SK-N-SH (cell line): ENCODE measurements around the gene ITIH5. TPM values are rescaled to one million over a fixed set of nuclear protein-coding genes. Genes with fewer than 3 reads are reported as not detected.

Experiments used
- CTCF ChIA-PET: fragments of 300-600, 350-600 bp; formaldehyde crosslinking; extraction: SDS; loops from one replicate; lab custom pipeline; 2021; lab: Yijun Ruan, JAX
- POLR2A ChIA-PET: fragments of 350-600 bp; sonication (Branson Sonifier 250); formaldehyde crosslinking; extraction: SDS; loops from one replicate; lab custom pipeline; 2020; ENCODE audit warnings: antibody characterized with exemption, inconsistent platforms; lab: Yijun Ruan, JAX
- DNase-seq: peaks from one replicate; pipeline ENCODE4 v3.0.0; 2012
- H2AFZ ChIP-seq: fragments of 200-600 bp; sonication (generic); 2 replicates; pipeline ENCODE4 v1.8.1; 2016; ENCODE audit warnings: antibody characterized with exemption, mild to moderate bottlenecking, low read depth
- H3F3A ChIP-seq: fragments of 200-600 bp; sonication (generic); replicated peaks from 2 replicates; pipeline ENCODE3; 2016; ENCODE audit warnings: antibody characterized with exemption, mild to moderate bottlenecking; ENCODE audit not compliant: insufficient read depth
- H3K27ac ChIP-seq, 2 experiments: fragments of 200-500 bp in 1 of 2; fragments of 200-600 bp in 1 of 2; sonication (Bioruptor generic) in 1 of 2; sonication (generic), shearing (Covaris generic) in 1 of 2; 2 replicates each; pipeline versions ENCODE4 v1.5.1 to v1.6.1; 2014 to 2016; ENCODE audit warnings: low read depth in 2 of 2, inconsistent platforms in 1 of 2, low read length in 1 of 2, mild to moderate bottlenecking in 1 of 2, mixed read lengths in 1 of 2
- H3K27me3 ChIP-seq: fragments of 200-600 bp; sonication (generic), shearing (Covaris generic); 2 replicates; pipeline ENCODE4 v1.6.1; 2016; ENCODE audit warnings: mixed run types; ENCODE audit not compliant: insufficient read depth
- H3K36me3 ChIP-seq, 2 experiments: fragments of 200-500 bp in 1 of 2; fragments of 200-600 bp in 1 of 2; sonication (Bioruptor generic) in 1 of 2; sonication (generic) in 1 of 2; replicated peaks in 1 of 2; 2 replicates each; pipeline versions ENCODE3 to v1.5.1; 2014 to 2016; ENCODE audit warnings: low read length in 1 of 2, mild to moderate bottlenecking in 1 of 2; ENCODE audit not compliant: insufficient read depth in 2 of 2, control insufficient read depth in 1 of 2
- H3K4me1 ChIP-seq, 2 experiments: fragments of 200-500 bp in 1 of 2; fragments of 200-600 bp in 1 of 2; sonication (Bioruptor generic) in 1 of 2; sonication (generic), shearing (Covaris generic) in 1 of 2; 2 replicates each; pipeline versions ENCODE4 v1.5.1 to v1.6.1; 2014 to 2016; ENCODE audit warnings: low read depth in 1 of 2, low read length in 1 of 2, mixed run types in 1 of 2; ENCODE audit not compliant: insufficient read depth in 2 of 2, control insufficient read depth in 1 of 2
- H3K4me2 ChIP-seq: fragments of 200-600 bp; sonication (generic), shearing (Covaris generic); 2 replicates; pipeline ENCODE4 v1.6.1; 2017; ENCODE audit warnings: mixed run types
- H3K4me3 ChIP-seq, 2 experiments: fragments of 200-500 bp in 1 of 2; fragments of 200-600 bp in 1 of 2; sonication (Bioruptor generic) in 1 of 2; sonication (generic), shearing (Covaris generic) in 1 of 2; 2 replicates each; pipeline versions ENCODE4 v1.5.1 to v1.8.1; 2014 to 2016; ENCODE audit warnings: low read depth in 2 of 2, inconsistent platforms in 1 of 2, low read length in 1 of 2, mild to moderate bottlenecking in 1 of 2, mixed read lengths in 1 of 2, moderate library complexity in 1 of 2
- H3K79me2 ChIP-seq: fragments of 200-600 bp; sonication (generic); 2 replicates; pipeline ENCODE4 v1.8.1; 2017; ENCODE audit warnings: mild to moderate bottlenecking; ENCODE audit not compliant: insufficient read depth
- H3K9ac ChIP-seq: fragments of 200-600 bp; sonication (generic); 2 replicates; pipeline ENCODE4 v1.6.1; 2017; ENCODE audit warnings: mixed run types
- H3K9me2 ChIP-seq: fragments of 200-600 bp; sonication (generic); 2 replicates; pipeline ENCODE4 v1.6.1; 2017; ENCODE audit warnings: mixed run types
- H3K9me3 ChIP-seq: fragments of 200-600 bp; sonication (generic); 2 replicates; pipeline ENCODE4 v1.6.1; 2017; ENCODE audit warnings: mixed run types, mild to moderate bottlenecking, moderate library complexity
- H4K20me1 ChIP-seq: fragments of 200-600 bp; sonication (generic); 2 replicates; pipeline ENCODE4 v1.6.1; 2017; ENCODE audit warnings: mild to moderate bottlenecking, mixed run types; ENCODE audit not compliant: insufficient read depth
- CTCF ChIP-seq: fragments of 200-600 bp; sonication (generic); IDR thresholded peaks from 2 replicates; pipeline ENCODE4 v1.6.1; 2017; ENCODE audit warnings: antibody characterized with exemption, mild to moderate bottlenecking, moderate library complexity
- ELF1 ChIP-seq: IDR thresholded peaks from 2 replicates; pipeline ENCODE4 v1.4.0; 2012
- FOSL2 ChIP-seq: IDR thresholded peaks from 2 replicates; pipeline ENCODE4 v1.4.0; 2012; ENCODE audit warnings: low read depth, mild to moderate bottlenecking, moderate library complexity, borderline replicate concordance
- FOXJ3 ChIP-seq: sonication (generic); formaldehyde crosslinking; IDR thresholded peaks from 2 replicates; pipeline ENCODE4 v1.5.1; 2020; ENCODE audit warnings: mild to moderate bottlenecking, missing genetic modification reagents
- GABPA ChIP-seq: IDR thresholded peaks from 2 replicates; pipeline ENCODE4 v1.4.0; 2012; ENCODE audit warnings: low read depth, mild to moderate bottlenecking
- GATA2 ChIP-seq: sonication (generic); formaldehyde crosslinking; IDR thresholded peaks from 2 replicates; pipeline ENCODE4 v1.5.0; 2020; ENCODE audit warnings: mild to moderate bottlenecking, missing genetic modification reagents
- JUND ChIP-seq: IDR thresholded peaks from 2 replicates; pipeline ENCODE4 v1.4.0; 2012
- MEF2A ChIP-seq: IDR thresholded peaks from 2 replicates; pipeline ENCODE4 v1.4.0; 2012; ENCODE audit warnings: low read depth, borderline replicate concordance
- MXI1 ChIP-seq: IDR thresholded peaks from 2 replicates; pipeline ENCODE4 v1.6.1; 2012; ENCODE audit warnings: mild to moderate bottlenecking, low read depth, low read length, improper control_type of control experiment
- NFIC ChIP-seq: IDR thresholded peaks from 2 replicates; pipeline ENCODE4 v1.4.0; 2012; ENCODE audit warnings: borderline replicate concordance
- POLR2AphosphoS5 ChIP-seq: IDR thresholded peaks from 2 replicates; pipeline ENCODE4 v1.6.1; 2012; ENCODE audit warnings: low read depth, low read length
- RCOR1 ChIP-seq: fragments of 150-350 bp; IDR thresholded peaks from 2 replicates; pipeline ENCODE4 v1.6.1; 2017; ENCODE audit warnings: antibody characterized with exemption, low read length
- RXRA ChIP-seq: IDR thresholded peaks from 2 replicates; pipeline ENCODE4 v1.4.0; 2012; ENCODE audit warnings: low read depth, mild to moderate bottlenecking, borderline replicate concordance
- SIN3A ChIP-seq: IDR thresholded peaks from 2 replicates; pipeline ENCODE4 v1.6.1; 2012; ENCODE audit warnings: low read depth, mild to moderate bottlenecking, low read length, moderate library complexity, borderline replicate concordance
- TCF12 ChIP-seq: IDR thresholded peaks from 2 replicates; pipeline ENCODE4 v1.4.0; 2012
- TEAD4 ChIP-seq: IDR thresholded peaks from 2 replicates; pipeline ENCODE4 v1.4.0; 2012; ENCODE audit warnings: mild to moderate bottlenecking, borderline replicate concordance; ENCODE audit not compliant: insufficient read depth
- YY1 ChIP-seq: IDR thresholded peaks from 2 replicates; pipeline ENCODE4 v1.4.0; 2012; ENCODE audit warnings: low read depth, mild to moderate bottlenecking
- ZBTB33 ChIP-seq: IDR thresholded peaks from 2 replicates; pipeline ENCODE4 v1.4.0; 2012; ENCODE audit warnings: low read depth, borderline replicate concordance
- WGBS: methylation state at CpG from one replicate; pipeline ENCODE4 v1.1.6; 2017; ENCODE audit warnings: low lambda C conversion rate; 5-methylcytosine and 5-hydroxymethylcytosine counted together
- polyA plus RNA-seq, 3 experiments: library from polyadenylated mRNA; depleted of rRNA; stranded (reverse); fragments of >200 nt; gene quantifications; 2 replicates each; pipeline ENCODE4 v1.2.3, GENCODE V29; 2012
- TF ChIP-seq, protein P1 (sequence below): fragments of 150-350 bp; IDR thresholded peaks from 2 replicates; pipeline ENCODE4 v1.6.1; 2016; ENCODE audit warnings: mild to moderate bottlenecking, low read depth, low read length
- TF ChIP-seq, protein P2 (sequence below): IDR thresholded peaks from 2 replicates; pipeline ENCODE4; 2012

Gene ITIH5
- polyA plus RNA-seq, 1 of the 3 experiments (the other 2 are of a cell fraction) = 0.07 TPM

- TF ChIP-seq FOSL2 (no peak), JUND (no peak), RCOR1 (no peak)
Measured at GRCh38 chr10:7546385-7546967, 120.3 kb downstream of the ITIH5 start (continued).

DNA sequence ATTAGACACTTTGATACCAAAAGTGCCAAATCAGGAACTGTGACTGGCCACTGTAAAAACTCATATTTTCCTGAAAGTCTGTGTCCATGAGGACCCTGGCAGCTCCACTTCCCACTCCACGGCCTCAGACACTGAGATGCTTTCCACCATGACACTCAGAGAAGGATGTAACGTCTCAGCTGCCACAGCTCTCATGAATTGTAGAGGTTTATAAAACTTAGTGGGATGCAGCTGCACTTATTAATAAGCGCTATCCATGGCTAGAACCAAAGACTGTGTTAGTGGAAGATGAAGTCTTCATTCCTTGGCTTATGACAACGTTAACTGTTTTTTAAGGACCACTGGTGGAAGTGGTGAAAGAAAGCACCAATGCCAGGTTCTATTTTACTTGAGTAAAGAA is 121.0 kb downstream of the ITIH5 start:
- WGBS = 37% methylated on average over 4 of the region's 4 CpGs
- H3K4me1 ChIP-seq = peaks cover 0 to 10% of the 10 kb centered on the region in 2 experiments; a peak in 1 of 4 replicates
- no peak overlapping the region for H3K4me3 ChIP-seq
- no peaks in the 10 kb centered on the region for H4K20me1 ChIP-seq
- no peak for DNase-seq
- no peaks in the 10 kb centered on the region for H3K27me3 ChIP-seq
- no peak overlapping the region for H3K27ac ChIP-seq
- ChIA-PET POLR2A (no interaction called here), CTCF (no interaction called here)
- no peaks in the 10 kb centered on the region for H3K79me2 ChIP-seq
- no peaks in the 10 kb centered on the region for H3K9me3 ChIP-seq
- no peak for TF ChIP-seq CTCF
- no peak for TF ChIP-seq SIN3A
- no peak for TF ChIP-seq GATA2 (CRISPR knock-in tag)
- TF ChIP-seq, protein P1, sequence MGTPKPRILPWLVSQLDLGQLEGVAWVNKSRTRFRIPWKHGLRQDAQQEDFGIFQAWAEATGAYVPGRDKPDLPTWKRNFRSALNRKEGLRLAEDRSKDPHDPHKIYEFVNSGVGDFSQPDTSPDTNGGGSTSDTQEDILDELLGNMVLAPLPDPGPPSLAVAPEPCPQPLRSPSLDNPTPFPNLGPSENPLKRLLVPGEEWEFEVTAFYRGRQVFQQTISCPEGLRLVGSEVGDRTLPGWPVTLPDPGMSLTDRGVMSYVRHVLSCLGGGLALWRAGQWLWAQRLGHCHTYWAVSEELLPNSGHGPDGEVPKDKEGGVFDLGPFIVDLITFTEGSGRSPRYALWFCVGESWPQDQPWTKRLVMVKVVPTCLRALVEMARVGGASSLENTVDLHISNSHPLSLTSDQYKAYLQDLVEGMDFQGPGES = no peak
- no peak for TF ChIP-seq MEF2A
- TF ChIP-seq RXRA = no peak
- TF ChIP-seq POLR2AphosphoS5 = no peak
- TF ChIP-seq MXI1 = no peak
- TF ChIP-seq FOXJ3 (CRISPR knock-in tag) = no peak
- TF ChIP-seq, protein P2, sequence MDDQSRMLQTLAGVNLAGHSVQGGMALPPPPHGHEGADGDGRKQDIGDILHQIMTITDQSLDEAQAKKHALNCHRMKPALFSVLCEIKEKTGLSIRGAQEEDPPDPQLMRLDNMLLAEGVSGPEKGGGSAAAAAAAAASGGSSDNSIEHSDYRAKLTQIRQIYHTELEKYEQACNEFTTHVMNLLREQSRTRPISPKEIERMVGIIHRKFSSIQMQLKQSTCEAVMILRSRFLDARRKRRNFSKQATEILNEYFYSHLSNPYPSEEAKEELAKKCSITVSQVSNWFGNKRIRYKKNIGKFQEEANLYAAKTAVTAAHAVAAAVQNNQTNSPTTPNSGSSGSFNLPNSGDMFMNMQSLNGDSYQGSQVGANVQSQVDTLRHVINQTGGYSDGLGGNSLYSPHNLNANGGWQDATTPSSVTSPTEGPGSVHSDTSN = no peak
- no peak for TF ChIP-seq YY1
- TF ChIP-seq ZBTB33 = no peak
- TF ChIP-seq TCF12 = no peak
- no peak for TF ChIP-seq NFIC
- no peak for TF ChIP-seq TEAD4
- TF ChIP-seq ELF1 = no peak
- no peak for TF ChIP-seq GABPA
- H3F3A ChIP-seq = no peaks in the 10 kb centered on the region
- no peaks in the 10 kb centered on the region for H3K9me2 ChIP-seq
- no peak overlapping the region for H2AFZ ChIP-seq
- H3K9ac ChIP-seq = no peak overlapping the region
- no peak overlapping the region for H3K4me2 ChIP-seq
- H3K36me3 ChIP-seq = no peaks in the 10 kb centered on the region
